Measurements from ENCODE around the gene ARHGAP15. TPM values are rescaled to one million over a fixed set of nuclear protein-coding genes. Genes with fewer than 3 reads are reported as not detected.

Gene ARHGAP15
- total RNA-seq, 1 donor from 2014 or later, result not detected

GRCh38 chr2:143603035-143603655 lies 473.9 kb downstream of the ARHGAP15 start:
- Mint-ChIP-seq H3K9me3 (ENCODE audit: unreplicated experiment) (no peaks in the 10 kb centered on the region), H3K27ac (ENCODE audit: unreplicated experiment) (no peak overlapping the region), H3K27me3 (ENCODE audit: unreplicated experiment) (no peaks in the 10 kb centered on the region), H3K4me3 (ENCODE audit: unreplicated experiment) (no peak overlapping the region), H3K36me3 (ENCODE audit: unreplicated experiment) (no peaks in the 10 kb centered on the region), H3K4me1 (ENCODE audit: low read depth, unreplicated experiment) (peaks cover 2% of the 10 kb centered on the region)
- TF ChIP-seq CTCF (IDR thresholded peaks at IDR 0.05; ENCODE audit: partially characterized antibody, unreplicated experiment), result no peak
- DNase-seq, result no peak

DNA sequence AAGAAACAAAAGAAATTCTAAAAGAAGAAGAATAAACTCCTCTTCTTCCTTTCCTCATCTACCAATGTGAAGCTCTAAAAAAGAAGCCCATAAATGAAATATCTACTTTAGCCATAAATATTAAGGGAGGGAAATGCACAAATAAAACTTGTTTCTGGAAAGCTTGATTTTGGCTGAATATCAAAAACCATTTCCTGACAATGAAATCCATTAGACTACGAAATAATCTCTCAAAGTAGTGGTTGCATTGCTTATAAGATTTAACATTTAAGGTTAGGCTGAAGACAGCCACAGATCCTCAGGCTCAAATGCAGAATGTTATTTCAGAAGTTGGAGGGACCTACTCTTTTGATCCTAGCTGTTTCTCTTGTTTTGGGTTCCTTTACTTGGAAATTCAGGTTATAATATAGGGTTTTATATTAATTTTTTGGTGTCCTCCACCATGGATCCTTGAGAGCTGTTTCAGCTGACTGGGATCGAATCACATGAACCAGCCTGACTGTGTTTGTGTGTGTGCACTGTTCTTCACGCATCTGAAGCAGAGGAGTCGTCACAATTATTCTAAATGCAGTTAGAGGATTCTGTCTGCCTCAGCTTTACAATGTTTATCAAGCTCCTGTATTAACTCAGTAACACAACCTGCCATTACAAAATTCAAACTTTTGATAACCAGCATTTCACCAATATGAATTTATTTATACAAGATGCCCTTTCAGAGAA lies 474.8 kb downstream of the ARHGAP15 start:
- no peak overlapping the region for H3K4me3 Mint-ChIP-seq (ENCODE audit: unreplicated experiment)
- peaks cover 2% of the 10 kb centered on the region for H3K4me1 Mint-ChIP-seq (ENCODE audit: low read depth, unreplicated experiment)
- H3K27ac Mint-ChIP-seq (ENCODE audit: unreplicated experiment), result no peak overlapping the region
- no peak for TF ChIP-seq CTCF (IDR thresholded peaks at IDR 0.05; ENCODE audit: partially characterized antibody, unreplicated experiment)
- H3K9me3 Mint-ChIP-seq (ENCODE audit: unreplicated experiment), result no peaks in the 10 kb centered on the region
- H3K27me3 Mint-ChIP-seq (ENCODE audit: unreplicated experiment), result no peaks in the 10 kb centered on the region
- no peak for DNase-seq
- no peaks in the 10 kb centered on the region for H3K36me3 Mint-ChIP-seq (ENCODE audit: unreplicated experiment)

- peaks cover 2% of the 10 kb centered on the region for H3K4me1 Mint-ChIP-seq (ENCODE audit: low read depth, unreplicated experiment)
- no peaks in the 10 kb centered on the region for H3K9me3 Mint-ChIP-seq (ENCODE audit: unreplicated experiment)
- TF ChIP-seq CTCF (IDR thresholded peaks at IDR 0.05; ENCODE audit: partially characterized antibody, unreplicated experiment), result no peak
- no peak overlapping the region for H3K27ac Mint-ChIP-seq (ENCODE audit: unreplicated experiment)
- no peaks in the 10 kb centered on the region for H3K27me3 Mint-ChIP-seq (ENCODE audit: unreplicated experiment)
- no peaks in the 10 kb centered on the region for H3K36me3 Mint-ChIP-seq (ENCODE audit: unreplicated experiment)
- H3K4me3 Mint-ChIP-seq (ENCODE audit: unreplicated experiment), result no peak overlapping the region
- DNase-seq, result no peak
Observed at GRCh38 chr2:143604566-143604959, 475.3 kb downstream of the ARHGAP15 start.

DNA sequence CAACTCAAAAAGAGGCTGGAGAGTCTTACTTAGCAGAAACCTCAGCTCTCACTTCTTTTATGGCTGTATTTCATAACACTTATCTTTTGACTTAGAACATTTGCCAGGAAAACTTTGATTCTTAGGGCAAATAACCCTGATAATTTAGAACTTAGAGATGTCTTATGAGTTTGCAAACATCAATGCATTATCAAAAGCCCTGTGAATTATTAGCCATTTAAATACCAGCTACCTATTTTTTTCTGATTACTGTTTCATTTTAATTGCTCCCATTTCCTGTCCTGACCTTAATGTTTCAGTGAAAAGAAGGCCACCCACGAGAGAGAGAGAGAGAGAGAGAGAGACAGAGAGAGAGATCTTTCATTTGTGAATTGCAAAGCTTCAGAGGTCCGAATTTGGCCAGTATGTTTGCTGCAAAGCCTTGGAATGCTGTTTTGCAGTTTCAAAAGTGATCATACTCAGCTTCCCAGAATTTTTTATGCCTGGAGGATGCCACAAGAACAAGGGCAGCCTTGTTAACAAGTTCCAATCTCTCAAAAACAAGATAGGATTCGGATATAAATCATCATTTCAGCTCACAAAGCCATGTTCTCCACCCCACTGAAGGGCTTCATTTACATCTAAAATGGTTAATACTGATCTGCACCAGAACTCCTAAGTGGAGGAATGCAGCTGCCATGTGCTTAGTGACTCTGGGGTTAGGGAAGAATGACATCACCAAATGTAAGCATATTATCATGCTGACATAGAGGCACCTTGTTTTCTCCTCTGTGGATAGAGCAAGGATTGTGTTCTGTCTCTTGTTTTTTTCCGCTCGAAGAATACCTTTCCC lies 478.2 kb downstream of the ARHGAP15 start:
- no peak overlapping the region for H3K4me3 Mint-ChIP-seq (ENCODE audit: unreplicated experiment)
- no peaks in the 10 kb centered on the region for H3K9me3 Mint-ChIP-seq (ENCODE audit: unreplicated experiment)
- no peaks in the 10 kb centered on the region for H3K27me3 Mint-ChIP-seq (ENCODE audit: unreplicated experiment)
- peaks cover 2% of the 10 kb centered on the region for H3K4me1 Mint-ChIP-seq (ENCODE audit: low read depth, unreplicated experiment)
- no peak for DNase-seq
- no peaks in the 10 kb centered on the region for H3K36me3 Mint-ChIP-seq (ENCODE audit: unreplicated experiment)
- no peak for TF ChIP-seq CTCF (IDR thresholded peaks at IDR 0.05; ENCODE audit: partially characterized antibody, unreplicated experiment)
- no peak overlapping the region for H3K27ac Mint-ChIP-seq (ENCODE audit: unreplicated experiment)

Data from glutamatergic neuron (in vitro differentiated cells).